NCI-H2107 (cell line): ENCODE results near the gene MT1H.

Experiments
- DNase-seq: peaks from one replicate; lab custom pipeline; 2025; lab: John Stamatoyannopoulos, UW

The MT1H gene

DNA sequence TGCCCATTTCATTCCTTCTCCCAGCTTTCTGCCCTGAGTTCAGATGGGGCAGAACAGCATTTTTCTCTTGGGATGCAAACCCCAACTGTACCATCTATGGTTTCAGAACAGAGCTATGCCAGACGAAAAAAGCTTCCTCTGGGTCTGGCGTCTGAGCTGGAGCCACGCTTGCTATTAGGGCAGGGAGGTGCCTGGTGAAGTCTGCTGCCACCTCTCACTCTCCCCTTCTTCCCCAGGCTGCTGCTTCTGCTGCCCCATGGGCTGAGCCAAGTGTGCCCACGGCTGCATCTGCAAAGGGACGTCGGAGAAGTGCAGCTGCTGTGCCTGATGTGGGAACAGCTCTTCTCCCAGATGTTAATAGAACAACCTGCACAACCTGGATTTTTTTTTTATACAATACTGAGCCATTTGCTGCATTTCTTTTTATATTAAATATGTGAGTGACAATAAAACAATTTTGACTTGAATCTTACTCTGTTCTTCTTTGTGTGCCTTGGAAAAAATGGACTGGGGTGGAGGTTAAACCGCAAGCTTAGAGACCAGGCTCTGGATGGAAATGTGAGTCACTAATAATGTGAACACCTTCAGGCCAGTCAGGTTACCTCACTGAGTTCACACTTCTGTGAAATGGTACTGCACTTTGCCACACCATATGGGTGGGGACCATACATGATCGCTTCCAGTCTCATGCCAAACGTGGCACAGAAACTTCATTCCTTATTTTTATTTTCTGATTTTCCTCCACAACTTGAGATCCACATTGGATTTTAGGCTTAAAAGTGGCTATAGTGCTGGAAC lies 32.8 kb upstream of the MT1H start:
- no peak for DNase-seq

DNA sequence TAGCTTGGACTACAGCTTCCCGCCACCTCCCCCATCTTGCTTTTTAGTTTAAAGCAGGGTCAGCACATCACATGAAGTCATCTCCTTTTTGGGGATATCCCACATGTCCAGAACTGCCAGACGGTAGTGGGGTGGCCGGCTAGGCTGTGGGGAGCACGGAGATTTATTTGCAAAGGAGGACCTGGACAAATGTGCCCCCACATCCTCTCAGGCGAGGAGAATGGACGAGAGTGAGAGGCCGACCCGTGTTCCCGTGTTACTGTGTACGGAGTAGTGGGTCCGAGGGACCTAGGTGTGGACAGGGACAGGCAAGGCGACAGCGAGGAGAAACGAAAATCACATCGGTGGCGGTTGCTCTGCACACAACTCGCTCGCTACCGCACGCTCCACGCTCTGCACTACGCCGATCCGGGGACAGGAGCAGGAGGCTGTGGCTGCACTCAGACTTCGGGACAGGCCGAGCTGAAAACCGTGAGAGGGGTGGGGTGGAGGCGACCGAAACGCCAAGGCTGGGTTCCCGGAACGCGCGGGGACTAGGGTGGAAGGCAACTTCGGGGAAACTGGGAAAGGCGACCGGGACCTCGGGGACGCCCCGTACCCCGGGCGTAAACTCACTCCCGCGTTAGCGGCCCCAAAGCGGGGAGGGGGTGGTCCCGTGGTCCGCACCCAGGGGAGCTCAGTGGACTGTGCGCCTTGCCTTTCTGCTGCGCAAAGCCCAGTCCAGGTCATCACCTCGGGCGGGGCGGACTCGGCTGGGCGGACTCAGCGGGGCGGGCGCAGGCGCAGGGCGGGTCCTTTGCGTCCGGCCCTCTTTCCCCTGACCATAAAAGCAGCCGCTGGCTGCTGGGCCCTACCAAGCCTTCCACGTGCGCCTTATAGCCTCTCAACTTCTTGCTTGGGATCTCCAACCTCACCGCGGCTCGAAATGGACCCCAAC lies 31.5 kb upstream of the MT1H start, which contains the start of gene MT1A:
MT1A (plus strand) TSS at position 853 of the 937 bp plus-strand sequence; CDS start at position 926, 73 bp downstream.
- DNase-seq, result no peak

DNA sequence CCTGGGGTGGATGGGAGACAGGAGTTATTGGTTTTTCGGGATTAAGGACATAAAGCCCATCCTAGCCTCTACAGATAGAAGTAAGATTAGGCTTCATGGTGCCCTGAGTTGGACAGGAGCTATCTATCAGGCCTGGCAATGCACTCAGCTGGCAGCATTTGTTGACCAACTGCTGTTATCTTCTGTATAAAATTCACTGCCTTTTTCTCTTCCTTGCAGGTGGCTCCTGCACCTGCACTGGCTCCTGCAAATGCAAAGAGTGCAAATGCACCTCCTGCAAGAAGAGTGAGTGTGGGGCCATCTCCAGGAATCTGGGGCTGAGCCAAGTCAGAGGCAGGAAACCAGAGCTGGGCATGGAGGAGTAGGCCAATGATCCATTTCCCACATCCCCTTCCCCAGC lies 30.6 kb upstream of the MT1H start:
- DNase-seq, result no peak

DNA sequence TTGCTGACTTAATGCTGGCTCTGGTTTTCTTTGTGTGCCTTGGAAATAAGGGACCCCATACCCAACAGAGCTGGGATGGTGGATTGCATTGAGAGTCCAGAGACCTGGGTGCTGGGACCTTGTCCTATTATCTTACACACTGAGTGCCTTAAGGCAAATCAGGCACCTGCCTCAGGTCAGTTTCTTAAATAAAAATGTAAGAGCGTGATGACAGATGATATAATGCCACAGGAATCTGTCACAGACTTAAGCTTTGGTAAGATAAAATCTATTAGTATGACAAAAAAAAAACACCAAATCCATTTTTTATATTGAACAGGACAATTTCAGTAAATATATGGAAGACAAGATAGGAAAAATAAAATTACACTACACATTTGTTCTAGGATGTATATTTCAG lies 29.5 kb upstream of the MT1H start:
- DNase-seq, result no peak

DNA sequence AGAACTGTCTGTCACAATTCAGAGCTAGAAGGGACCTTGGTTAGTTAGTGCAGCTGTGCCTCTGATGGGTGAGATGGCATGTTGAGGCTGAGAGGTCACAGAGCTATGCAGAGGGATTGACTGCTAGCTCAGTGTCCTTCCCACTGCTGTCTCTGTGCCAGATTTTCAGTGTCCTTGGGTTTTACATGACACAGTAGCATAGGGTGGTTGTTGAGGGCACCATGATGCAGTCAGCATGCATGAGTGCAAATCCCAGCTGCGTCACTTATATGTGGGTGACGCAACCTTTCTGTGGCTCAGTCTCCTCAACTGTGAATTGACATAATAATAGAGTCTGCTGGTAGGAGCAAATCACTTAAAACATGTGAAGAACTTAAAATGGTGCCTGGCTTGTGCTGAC lies 28.4 kb upstream of the MT1H start:
- DNase-seq, result no peak

DNA sequence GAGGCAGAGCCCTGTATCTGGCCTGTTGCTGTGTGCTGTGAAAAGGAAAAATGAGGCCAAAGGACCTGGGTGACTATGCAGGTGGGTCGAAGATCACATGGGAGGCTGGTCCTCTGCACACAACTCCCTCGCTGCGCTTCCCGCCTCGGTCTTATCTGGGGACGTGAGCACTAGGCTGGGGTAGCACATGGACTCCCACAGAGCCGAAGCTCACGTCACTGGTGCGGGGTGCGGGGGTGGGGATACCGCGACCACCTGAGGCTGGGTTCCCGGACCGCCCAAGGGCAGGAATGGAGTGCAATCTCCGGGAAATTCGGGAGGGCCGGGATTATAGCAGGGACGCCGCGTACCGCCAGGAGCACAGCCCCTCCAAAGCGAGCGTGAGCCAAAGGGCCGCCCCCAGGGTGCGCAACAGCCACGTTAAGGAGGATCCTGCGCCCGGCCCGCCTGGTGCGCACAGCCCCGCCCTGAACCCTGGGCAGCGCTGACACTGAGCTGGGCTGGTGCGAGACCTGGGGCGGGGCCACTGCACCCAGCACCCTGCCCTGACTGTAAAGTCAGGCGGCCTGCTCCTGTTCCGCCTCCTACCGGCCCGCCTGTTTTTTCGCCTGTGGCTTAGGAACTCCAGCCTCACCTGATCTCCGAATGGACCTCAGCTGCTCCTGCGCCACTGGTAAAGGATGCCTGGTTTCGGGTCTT lies 26.4 kb upstream of the MT1H start:
- no peak for DNase-seq

DNA sequence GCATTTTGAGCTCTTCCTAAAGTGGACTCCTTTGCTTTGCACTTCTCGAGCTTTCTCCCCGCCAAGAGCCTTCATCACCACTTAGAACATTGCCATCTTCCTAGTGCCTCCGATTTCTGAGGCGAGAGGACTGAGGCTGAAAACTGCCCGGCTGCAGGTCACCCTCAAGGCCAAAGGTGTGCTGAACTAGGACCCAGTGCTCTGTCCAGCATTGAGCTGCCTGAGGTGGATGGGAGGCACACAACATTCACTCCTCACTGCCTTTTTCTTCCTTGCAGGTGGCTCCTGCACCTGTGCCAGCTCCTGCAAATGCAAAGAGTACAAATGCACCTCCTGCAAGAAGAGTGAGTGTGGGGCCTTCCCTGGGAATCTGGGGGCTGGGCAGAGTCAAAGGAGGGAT lies 25.8 kb upstream of the MT1H start:
- DNase-seq, result no peak

DNA sequence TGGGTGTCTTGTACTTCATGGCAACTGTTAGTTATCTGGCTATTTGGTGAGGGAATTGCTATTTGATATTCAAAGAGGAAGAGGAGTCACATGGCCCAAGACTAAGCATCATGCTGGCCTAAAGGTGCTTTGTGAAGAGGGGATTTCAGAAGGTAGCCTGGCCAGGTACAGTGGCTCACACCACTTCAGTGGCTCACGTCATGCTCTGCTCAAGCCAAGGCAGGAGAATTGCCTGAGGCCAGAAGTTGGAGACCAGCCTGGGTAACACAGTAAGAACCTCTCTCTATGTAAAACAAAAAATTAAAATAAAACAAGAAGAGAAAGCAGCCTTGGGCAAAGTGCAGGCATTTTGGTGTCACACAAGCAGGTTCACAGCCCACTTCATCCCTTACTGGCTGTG lies 24.3 kb upstream of the MT1H start:
- no peak for DNase-seq

DNA sequence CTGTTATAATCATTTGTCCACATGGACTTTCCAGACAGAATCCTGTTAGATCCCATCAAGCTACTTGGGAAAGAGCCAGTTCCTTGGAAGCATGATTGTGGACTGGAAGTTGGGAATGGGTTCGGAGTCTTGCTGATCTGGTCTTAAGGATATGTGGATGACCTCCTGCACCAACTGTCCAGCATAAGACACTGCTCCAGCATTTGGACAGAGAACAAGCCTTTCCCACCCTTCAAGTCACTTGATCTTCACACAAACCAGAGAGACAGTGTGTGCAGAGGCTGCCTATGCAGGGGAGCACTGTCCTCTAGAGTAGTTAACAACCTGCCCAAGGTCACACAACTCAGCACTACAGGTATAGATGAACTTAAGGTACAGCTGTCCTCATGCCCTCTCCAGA lies 23.8 kb upstream of the MT1H start:
- no peak for DNase-seq

DNA sequence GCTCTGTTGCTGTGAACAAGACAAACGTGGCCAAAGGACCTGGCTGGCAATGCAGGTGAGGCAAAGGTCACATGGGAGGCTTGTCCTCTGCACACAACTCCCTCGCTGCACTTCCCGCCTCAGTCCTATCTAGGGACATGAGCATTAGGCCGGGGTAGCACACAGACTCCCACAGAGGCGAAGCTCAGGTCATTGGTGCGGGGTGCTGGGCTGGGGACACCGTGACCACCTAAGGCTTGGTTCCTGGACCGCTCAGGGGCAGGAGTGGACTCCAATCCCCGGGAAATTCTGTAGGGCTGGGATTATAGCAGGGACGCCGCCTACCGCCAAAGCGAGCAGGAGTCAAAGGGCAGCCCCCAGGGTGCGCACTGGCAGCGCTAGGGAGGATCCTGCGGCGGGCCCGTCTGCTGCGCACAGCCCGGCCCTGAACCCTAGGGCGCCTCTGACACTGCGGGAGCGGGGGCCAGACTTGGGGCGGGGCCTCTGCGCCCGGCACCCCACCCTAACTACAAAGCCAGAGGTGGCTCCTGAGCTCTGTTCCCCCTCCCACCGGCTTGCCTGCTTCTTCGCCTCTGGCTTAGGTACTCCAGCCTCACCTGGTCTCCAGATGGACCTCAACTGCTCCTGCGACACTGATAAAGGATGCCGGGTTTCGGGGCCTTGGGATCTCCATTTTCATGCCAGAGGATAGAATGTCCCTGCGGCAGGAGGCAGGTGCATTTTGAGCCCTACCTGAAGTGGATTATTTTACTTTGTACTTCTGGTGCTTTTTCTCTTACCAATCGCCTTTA lies 21.8 kb upstream of the MT1H start:
- no peak for DNase-seq

DNA sequence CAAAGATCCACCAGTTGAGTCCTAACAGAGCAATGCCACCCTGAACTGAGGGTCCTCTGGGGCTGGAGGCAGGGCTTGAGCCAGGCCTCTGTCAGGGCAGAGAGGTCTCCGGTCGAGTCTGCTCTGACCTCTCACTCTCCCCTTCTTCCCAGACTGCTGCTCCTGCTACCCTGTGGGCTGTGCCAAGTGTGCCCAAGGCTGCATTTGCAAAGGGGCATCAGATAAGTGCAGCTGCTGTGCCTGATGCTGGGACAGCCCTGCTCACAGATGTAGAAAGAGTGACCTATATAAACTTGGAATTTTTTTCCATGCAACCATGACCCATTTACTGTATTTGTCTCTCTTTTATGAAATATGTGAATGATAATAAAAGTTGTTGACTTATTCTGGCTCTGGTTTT lies 20.3 kb upstream of the MT1H start:
- no peak for DNase-seq

DNA sequence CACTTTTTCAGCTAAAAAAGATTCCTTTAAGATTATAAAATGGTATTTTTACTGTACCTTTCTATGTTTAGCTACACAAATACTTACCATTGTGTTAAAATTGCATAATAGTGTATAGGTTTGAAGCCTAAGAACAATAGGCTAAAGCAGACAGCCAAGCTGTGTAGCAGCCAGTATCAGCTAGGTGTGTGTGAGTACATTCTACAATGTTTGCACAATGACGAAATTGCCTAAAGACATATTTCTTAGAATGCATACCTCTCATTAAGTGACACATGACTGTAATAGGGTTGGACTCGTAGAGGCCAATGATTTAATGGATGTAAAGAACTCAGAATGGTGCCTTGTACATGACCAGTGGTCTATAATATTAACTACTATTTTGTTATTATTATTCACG lies 19.8 kb upstream of the MT1H start:
- no peak for DNase-seq

DNA sequence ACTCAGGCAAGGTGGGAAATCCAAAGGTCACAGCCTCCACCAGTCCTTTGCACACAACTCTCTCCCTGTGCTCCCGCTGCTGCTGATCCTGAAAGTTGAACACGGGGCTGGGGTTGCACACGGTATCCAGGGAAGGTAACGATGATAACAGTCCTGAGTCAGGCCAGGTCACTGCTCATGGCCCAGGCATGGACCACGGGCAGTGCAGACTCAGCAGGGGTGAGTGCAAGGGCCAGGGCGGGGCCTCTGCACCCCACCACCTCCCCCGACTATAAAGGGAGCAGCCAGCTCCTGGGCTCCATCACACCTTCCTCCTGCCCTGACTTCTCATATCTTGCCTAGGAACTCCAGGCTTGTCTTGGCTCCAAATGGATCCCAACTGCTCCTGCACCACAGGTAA lies 18.0 kb upstream of the MT1H start, which contains the start of gene MT1B:
MT1B (plus strand) TSS at position 301 of the 400 bp plus-strand sequence; CDS start at position 369, 68 bp downstream.
- DNase-seq, result no peak

DNA sequence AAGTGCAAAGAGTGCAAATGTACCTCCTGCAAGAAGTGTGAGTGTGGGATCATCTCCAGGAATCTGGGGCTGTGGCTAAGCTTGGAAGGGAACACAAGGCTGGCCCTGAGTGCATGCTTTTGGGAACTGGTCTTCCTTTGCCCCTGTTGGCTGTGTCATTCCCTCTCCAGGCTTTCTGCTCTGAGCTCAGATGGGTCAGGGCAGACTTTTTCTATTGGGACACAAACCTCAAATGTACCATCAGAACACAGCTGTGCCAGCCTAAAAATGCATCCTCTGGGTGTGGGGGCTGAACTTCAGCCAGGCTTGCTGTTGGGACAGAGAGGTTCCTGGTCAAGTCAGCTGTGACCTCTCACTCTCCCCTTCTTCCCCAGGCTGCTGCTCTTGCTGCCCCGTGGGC lies 17.0 kb upstream of the MT1H start:
- DNase-seq, result no peak

DNA sequence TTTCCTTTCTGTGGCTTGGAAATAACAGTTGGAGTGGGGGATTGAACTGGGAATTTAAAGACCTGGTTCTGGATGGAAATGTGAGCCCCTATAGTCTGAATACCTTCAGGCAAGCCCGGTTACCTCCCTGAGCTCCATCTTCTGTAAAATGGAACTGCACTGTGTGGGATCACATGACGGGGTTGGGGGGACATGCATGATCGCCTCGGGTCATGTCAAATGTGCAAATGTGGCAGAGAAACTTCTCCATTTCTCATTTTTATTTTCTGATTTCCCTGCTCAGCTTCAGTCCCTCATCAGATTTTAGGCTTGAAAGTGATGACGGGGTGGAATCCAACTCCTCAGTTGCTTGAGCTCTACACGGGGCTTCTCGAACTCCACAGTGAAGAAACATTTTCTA lies 16.4 kb upstream of the MT1H start:
- no peak for DNase-seq

DNA sequence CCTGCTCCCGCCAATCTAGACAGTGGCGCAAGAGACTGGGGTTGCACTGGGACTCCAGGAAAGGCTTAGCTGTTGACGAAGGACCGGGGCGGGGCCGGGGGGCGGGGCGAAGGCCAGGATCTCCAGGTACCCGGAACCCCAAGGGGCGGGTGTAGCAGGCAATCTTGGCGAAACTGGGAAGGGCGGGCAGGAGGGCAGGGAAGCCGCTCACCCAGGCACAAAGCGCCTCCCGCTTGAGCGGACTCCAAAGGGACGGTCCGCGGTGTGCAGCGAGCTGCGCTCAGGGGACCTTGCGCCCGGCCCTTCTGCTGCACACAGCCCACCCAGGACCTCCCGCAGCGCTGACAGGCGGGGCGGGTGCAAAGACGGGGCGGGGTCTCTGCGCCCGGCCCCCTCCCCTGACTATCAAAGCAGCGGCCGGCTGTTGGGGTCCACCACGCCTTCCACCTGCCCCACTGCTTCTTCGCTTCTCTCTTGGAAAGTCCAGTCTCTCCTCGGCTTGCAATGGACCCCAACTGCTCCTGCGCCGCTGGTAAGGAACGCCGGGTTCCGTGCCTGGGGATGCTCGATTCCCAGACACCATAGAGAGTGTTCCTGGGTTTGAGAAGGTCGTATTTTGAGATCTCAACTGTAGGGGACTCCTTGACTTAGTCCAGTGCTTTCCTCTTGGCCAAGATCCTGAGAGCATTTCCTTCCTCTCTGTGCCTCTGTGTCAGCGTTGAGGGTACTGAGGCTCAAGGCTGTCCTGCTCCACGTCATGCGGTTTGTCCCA lies 11.9 kb upstream of the MT1H start, which contains the start of gene MT1F:
MT1F (plus strand) TSS at position 405 of the 772 bp plus-strand sequence; CDS start at position 505, 100 bp downstream.
- no peak for DNase-seq

DNA sequence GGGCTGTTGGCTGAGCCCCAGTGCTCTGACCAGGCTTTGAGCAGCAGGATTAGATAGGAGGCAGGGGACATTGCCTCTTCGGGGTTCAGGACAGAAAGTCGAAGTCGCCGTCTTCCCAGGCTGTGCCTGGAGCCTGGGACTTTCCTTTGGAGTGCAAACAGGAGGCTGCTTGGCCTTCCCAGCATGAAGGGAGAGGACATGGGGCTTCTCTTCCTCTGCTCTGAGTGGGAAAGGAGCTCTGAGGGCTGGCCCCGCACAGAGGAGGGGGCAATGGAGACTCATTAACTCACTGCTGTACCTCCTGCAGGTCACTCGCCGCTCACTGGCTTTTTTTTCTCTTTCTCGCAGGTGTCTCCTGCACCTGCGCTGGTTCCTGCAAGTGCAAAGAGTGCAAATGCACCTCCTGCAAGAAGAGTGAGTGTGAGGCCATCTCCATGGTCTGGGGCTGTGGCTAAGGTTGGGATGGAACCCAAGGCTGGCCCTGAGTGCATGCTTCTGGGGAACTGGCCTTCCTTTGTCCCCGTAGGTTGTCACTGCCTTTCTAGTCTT lies 11.2 kb upstream of the MT1H start:
- no peak for DNase-seq

DNA sequence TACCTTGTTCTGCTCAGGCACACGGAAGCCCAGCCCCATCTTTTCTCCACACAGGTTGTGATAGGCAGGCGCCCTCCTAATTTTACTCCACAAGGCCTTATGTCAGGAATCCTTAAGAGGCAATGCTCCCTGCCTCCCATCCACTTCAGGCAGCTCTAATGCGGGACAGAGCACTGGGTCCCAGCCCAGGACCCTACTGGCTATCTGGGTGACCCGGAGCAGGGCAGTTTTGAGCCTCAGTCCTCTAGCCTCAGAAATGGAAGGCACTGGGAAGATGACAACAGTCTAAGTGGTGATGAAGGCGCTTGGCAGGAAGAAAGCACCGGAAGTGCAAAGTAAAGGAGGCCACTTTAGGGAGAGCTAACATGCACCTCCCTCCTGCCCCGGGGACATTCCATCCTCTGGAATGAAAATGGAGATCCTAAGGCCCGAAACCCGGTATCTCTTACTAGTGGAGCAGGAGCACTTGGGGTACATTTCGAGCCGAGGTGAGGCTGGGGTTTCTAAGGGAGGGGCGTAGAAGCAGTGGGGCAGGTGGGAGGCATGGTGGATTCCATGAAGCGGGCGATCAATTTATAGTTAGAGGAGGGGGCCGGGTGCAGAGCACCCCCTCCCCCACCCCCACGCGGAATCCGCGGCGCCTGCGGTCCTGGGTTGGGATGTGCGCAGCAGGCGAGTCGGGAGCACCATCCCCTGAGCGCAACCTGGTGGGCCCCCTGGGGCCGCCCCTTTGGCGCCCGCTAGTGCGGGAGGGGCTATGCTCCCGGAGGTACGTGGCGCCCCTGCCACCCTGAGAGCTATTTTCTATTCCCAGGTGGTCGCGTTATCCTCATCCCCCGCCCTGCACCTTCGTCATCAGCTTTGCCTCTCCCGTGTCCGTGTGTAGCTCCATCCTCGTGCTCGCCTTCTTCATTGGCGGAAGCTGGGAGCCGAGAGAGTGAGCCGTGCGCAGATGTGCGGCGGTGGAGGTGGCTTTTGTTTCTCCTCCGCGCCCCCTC lies 7.0 kb upstream of the MT1H start:
- no peak for DNase-seq

DNA sequence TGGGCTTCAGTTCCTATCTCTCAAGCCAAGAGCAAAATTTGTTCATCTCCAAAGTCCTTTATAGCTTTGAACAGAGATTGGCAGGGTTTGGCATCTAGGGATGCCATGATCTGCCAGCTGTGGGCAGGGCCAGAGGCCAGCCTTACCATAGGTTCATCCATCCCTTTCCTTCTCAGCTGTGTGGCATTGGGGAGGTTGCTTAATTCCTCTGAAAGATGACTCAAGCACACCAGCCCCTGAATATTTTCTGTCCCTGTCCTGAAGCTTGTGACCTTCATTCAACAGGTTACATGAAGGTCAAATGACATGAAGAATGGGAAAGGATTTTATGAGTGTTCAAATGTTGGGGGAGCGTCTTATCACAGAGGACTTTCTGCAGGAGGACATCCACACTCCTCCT lies 5.1 kb upstream of the MT1H start:
- no peak for DNase-seq
